A673 (cell line): ENCODE measurements around the gene NOL3. TPM values are rescaled to one million over a fixed set of nuclear protein-coding genes. Genes with fewer than 3 reads are reported as not detected.

Experiments used
- BruUV-seq: library from RNA; stranded (reverse); fragments of 400-500 nt; replicated peaks from 2 replicates; lab custom pipeline; 2021; lab: Mats Ljungman, UMichigan
- CTCF ChIA-PET: fragments of 300-600 bp; sonication (Branson Sonifier 250); formaldehyde crosslinking; loops from one replicate; lab custom pipeline; 2022; ENCODE audit warnings: antibody characterized with exemption; lab: Charles Lee
- POLR2A ChIA-PET: fragments of 300-600 bp; sonication (Branson Sonifier 250); formaldehyde crosslinking; loops from one replicate; lab custom pipeline; 2022; ENCODE audit warnings: antibody characterized with exemption; ENCODE audit not compliant: low non-redundant PET; lab: Charles Lee
- DNase-seq: peaks from one replicate; pipeline ENCODE4 v3.0.0-alpha.2; 2015; ENCODE audit warnings: low spot score
- H3K27ac ChIP-seq: fragments of 200-600 bp; sonication (generic); 2 replicates; pipeline ENCODE4 v1.5.1; 2016; ENCODE audit warnings: mixed run types, low read depth, mild to moderate bottlenecking, mixed read lengths, antibody characterized with exemption, low read length; ENCODE audit not compliant: poor library complexity, severe bottlenecking
- H3K27me3 ChIP-seq: fragments of 200-600 bp; sonication (generic); replicated peaks from 2 replicates; pipeline ENCODE4 v1.6.1; 2017; ENCODE audit warnings: mixed run types, low read depth, mild to moderate bottlenecking, mixed read lengths, antibody characterized with exemption, low read length; ENCODE audit not compliant: insufficient read depth, poor library complexity
- H3K36me3 ChIP-seq: fragments of 200-600 bp; sonication (generic); 2 replicates; pipeline ENCODE4 v1.6.1; 2016; ENCODE audit warnings: mixed run types, mild to moderate bottlenecking, mixed read lengths, antibody characterized with exemption, low read length; ENCODE audit not compliant: insufficient read depth, poor library complexity, severe bottlenecking
- H3K4me1 ChIP-seq: fragments of 200-600 bp; sonication (generic); 2 replicates; pipeline ENCODE4 v1.6.1; 2017; ENCODE audit warnings: mixed run types, mild to moderate bottlenecking, mixed read lengths, antibody characterized with exemption, low read length; ENCODE audit not compliant: insufficient read depth, poor library complexity, severe bottlenecking
- H3K4me3 ChIP-seq: fragments of 200-600 bp; sonication (generic); 2 replicates; pipeline ENCODE4 v1.5.1; 2016; ENCODE audit warnings: low read depth, mixed run types, mild to moderate bottlenecking, mixed read lengths, low read length; ENCODE audit not compliant: poor library complexity, severe bottlenecking
- H3K9me3 ChIP-seq: fragments of 200-600 bp; sonication (generic); 2 replicates; pipeline ENCODE4 v1.6.1; 2016; ENCODE audit warnings: mixed run types, low read depth, mild to moderate bottlenecking, mixed read lengths, antibody characterized with exemption, low read length; ENCODE audit not compliant: poor library complexity, severe bottlenecking
- EZH2 ChIP-seq: fragments of 200-600 bp; sonication (generic); IDR thresholded peaks from 2 replicates; pipeline ENCODE4 v1.6.1; 2017; ENCODE audit warnings: borderline replicate concordance, low read depth, mild to moderate bottlenecking, mixed read lengths, antibody characterized with exemption, low read length; ENCODE audit not compliant: poor library complexity, severe bottlenecking
- intact Hi-C: fragments of 100-400 bp; cut with micrococcal nuclease; formaldehyde crosslinking; loops from one replicate; pipeline ENCODE4 v1.10.0; 2022; ENCODE audit not compliant: unreplicated experiment
- total RNA-seq: library from RNA; stranded (reverse); gene quantifications from 2 replicates; pipeline ENCODE4 v1.2.3, GENCODE V29; 2021
- TF ChIP-seq, protein P1 (sequence below): fragments of 300-800, 200-600 bp; sonication (generic); conservative IDR thresholded peaks from 2 replicates; pipeline ENCODE4 v1.5.1; 2017; ENCODE audit warnings: low read depth, mild to moderate bottlenecking, antibody characterized with exemption, low read length, moderate library complexity, mixed read lengths

The NOL3 gene
- total RNA-seq, 1 experiment from 2014 or later: 15.3 TPM

- no peaks in the 10 kb centered on the region for H3K27me3 ChIP-seq
- ChIA-PET CTCF (no interaction called here), POLR2A (no interaction called here)
- H3K9me3 ChIP-seq: no peaks in the 10 kb centered on the region
- H3K4me1 ChIP-seq: no peaks in the 10 kb centered on the region
- no peak for DNase-seq
- no TSS peak for BruUV-seq
- H3K36me3 ChIP-seq: no peaks in the 10 kb centered on the region
- TF ChIP-seq, protein P1, sequence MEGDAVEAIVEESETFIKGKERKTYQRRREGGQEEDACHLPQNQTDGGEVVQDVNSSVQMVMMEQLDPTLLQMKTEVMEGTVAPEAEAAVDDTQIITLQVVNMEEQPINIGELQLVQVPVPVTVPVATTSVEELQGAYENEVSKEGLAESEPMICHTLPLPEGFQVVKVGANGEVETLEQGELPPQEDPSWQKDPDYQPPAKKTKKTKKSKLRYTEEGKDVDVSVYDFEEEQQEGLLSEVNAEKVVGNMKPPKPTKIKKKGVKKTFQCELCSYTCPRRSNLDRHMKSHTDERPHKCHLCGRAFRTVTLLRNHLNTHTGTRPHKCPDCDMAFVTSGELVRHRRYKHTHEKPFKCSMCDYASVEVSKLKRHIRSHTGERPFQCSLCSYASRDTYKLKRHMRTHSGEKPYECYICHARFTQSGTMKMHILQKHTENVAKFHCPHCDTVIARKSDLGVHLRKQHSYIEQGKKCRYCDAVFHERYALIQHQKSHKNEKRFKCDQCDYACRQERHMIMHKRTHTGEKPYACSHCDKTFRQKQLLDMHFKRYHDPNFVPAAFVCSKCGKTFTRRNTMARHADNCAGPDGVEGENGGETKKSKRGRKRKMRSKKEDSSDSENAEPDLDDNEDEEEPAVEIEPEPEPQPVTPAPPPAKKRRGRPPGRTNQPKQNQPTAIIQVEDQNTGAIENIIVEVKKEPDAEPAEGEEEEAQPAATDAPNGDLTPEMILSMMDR: no peak
- no peak for TF ChIP-seq EZH2
- intact Hi-C loops: no loop called here
- H3K27ac ChIP-seq: no peak overlapping the region
- H3K4me3 ChIP-seq: no peak overlapping the region
Measured at GRCh38 chr16:67209565-67209964, 39.2 kb downstream of the NOL3 start.

DNA sequence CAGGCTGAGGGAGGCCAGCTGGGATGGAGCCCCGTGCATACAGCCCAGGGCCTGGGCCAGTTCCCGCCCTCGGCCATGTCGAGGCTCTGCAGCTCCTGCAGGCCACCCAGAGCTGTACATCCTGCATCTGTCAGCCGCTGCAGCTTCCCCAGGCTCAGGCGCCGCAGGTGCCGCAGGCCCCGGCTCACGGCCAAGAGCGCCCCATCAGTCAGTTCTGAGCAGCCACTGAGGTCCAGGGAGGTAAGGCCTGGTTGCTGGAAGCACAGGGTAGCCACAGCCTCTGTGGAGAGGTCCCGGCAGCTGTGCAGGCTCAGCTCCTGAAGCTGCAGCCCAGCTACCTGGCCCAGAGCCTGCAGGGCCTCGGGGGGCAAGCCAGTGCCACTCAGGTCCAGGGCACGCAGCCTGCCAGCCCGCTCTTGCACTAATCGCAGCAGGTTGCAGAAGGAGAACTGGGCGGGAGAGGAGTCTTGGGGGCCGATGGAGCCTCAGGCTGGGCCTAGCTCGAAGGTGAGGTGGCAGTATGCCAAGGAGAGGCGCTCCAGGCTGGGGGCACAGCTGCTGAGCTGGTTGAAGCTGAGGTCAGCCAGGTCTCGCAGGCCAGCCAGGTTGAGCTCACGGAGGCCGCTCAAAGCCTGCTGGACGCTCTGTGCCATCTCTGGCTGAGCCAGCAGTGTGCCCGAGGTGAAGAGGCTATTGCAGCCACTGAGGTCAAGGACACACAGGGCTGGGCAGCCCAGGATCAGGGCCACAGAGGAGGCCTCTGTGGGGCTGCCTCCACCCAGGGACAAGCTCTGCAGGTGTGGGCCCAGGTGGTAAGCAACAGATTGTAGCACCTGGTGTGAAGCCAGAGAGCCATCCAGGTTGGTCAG lies 40.0 kb downstream of the NOL3 start:
- Histone ChIP-seq H3K27ac (no peak overlapping the region), H3K27me3 (no peaks in the 10 kb centered on the region), H3K9me3 (no peaks in the 10 kb centered on the region), H3K4me1 (no peaks in the 10 kb centered on the region), H3K4me3 (no peak overlapping the region), H3K36me3 (no peaks in the 10 kb centered on the region)
- no peak for TF ChIP-seq EZH2
- TF ChIP-seq, protein P1: no peak
- DNase-seq: no peak
- intact Hi-C loops: no loop called here
- ChIA-PET POLR2A (interaction anchor here (0.6 kb wide), 1 partner anchor 259 kb away, joined by 3 read pairs; no protein-coding TSS in a partner anchor), CTCF (no interaction called here)
- BruUV-seq: no TSS peak

DNA sequence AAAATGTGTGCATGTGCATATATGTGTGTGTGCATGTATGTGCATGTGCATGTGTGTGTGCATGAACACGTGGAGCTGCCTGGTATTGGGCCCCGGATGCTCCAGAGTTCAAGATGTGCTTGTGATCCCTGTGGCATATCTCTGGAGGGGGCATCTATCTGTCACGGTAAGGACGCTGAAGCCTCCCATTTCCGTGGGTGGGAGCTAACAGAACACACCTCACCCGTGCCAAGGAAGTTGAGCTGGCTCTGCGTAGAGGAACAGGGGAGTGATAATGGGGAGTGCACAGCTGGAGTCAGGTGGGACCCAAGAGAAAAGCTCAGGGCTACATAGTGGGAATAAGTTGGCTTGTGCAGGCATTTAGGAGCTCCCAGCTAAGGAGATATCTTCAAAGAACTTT lies 41.3 kb downstream of the NOL3 start:
- no peaks in the 10 kb centered on the region for H3K4me1 ChIP-seq
- no peak overlapping the region for H3K27ac ChIP-seq
- no peaks in the 10 kb centered on the region for H3K9me3 ChIP-seq
- H3K27me3 ChIP-seq: no peaks in the 10 kb centered on the region
- no peak for DNase-seq
- intact Hi-C loops: no loop called here
- ChIA-PET POLR2A (no interaction called here), CTCF (interaction anchor here (0.6 to 1.0 kb wide), 2 partner anchors 13 to 346 kb away, joined by 3 read pairs; no protein-coding TSS in a partner anchor)
- BruUV-seq: no TSS peak
- no peak overlapping the region for H3K4me3 ChIP-seq
- TF ChIP-seq EZH2: no peak
- TF ChIP-seq, protein P1: no peak
- no peaks in the 10 kb centered on the region for H3K36me3 ChIP-seq
